ENCODE results near the gene PIH1D1. TPM values are rescaled to one million over a fixed set of nuclear protein-coding genes. Genes with fewer than 3 reads are reported as not detected.

The PIH1D1 gene
- total and polyA plus RNA-seq, 2 experiments from 2014 or later, result 103 to 164 TPM

DNA sequence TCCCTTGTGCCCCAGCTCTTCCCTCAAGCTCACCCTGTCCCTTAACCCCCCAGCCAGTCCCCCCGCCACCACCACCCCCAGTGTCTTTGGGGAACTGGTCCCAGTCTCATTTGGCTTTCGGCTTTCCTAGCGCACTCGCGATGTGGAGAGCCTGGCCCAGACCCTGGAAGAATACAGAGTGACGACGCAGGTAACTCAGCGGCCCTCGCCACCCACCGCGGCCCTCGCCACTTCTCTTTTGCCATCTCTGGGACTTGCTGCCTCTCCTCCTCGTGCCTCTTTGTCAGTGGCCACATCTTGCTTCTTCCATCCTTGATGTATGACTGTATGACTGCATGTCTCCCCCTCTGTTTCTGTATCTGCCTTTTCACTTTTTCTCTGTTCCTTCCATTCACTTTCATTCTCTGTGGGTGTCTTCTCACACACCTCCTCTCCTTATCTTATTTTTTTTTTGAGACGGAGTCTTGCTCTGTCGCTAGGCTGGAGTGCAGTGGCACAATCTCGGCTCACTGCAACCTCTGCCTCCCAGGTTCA, 44.1 kb downstream of the PIH1D1 start (continued):
- TF ChIP-seq, protein P1, sequence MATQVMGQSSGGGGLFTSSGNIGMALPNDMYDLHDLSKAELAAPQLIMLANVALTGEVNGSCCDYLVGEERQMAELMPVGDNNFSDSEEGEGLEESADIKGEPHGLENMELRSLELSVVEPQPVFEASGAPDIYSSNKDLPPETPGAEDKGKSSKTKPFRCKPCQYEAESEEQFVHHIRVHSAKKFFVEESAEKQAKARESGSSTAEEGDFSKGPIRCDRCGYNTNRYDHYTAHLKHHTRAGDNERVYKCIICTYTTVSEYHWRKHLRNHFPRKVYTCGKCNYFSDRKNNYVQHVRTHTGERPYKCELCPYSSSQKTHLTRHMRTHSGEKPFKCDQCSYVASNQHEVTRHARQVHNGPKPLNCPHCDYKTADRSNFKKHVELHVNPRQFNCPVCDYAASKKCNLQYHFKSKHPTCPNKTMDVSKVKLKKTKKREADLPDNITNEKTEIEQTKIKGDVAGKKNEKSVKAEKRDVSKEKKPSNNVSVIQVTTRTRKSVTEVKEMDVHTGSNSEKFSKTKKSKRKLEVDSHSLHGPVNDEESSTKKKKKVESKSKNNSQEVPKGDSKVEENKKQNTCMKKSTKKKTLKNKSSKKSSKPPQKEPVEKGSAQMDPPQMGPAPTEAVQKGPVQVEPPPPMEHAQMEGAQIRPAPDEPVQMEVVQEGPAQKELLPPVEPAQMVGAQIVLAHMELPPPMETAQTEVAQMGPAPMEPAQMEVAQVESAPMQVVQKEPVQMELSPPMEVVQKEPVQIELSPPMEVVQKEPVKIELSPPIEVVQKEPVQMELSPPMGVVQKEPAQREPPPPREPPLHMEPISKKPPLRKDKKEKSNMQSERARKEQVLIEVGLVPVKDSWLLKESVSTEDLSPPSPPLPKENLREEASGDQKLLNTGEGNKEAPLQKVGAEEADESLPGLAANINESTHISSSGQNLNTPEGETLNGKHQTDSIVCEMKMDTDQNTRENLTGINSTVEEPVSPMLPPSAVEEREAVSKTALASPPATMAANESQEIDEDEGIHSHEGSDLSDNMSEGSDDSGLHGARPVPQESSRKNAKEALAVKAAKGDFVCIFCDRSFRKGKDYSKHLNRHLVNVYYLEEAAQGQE (IDR thresholded peaks at IDR 0.05; ENCODE audit: unreplicated experiment), result no peak
- TF ChIP-seq, protein P2, sequence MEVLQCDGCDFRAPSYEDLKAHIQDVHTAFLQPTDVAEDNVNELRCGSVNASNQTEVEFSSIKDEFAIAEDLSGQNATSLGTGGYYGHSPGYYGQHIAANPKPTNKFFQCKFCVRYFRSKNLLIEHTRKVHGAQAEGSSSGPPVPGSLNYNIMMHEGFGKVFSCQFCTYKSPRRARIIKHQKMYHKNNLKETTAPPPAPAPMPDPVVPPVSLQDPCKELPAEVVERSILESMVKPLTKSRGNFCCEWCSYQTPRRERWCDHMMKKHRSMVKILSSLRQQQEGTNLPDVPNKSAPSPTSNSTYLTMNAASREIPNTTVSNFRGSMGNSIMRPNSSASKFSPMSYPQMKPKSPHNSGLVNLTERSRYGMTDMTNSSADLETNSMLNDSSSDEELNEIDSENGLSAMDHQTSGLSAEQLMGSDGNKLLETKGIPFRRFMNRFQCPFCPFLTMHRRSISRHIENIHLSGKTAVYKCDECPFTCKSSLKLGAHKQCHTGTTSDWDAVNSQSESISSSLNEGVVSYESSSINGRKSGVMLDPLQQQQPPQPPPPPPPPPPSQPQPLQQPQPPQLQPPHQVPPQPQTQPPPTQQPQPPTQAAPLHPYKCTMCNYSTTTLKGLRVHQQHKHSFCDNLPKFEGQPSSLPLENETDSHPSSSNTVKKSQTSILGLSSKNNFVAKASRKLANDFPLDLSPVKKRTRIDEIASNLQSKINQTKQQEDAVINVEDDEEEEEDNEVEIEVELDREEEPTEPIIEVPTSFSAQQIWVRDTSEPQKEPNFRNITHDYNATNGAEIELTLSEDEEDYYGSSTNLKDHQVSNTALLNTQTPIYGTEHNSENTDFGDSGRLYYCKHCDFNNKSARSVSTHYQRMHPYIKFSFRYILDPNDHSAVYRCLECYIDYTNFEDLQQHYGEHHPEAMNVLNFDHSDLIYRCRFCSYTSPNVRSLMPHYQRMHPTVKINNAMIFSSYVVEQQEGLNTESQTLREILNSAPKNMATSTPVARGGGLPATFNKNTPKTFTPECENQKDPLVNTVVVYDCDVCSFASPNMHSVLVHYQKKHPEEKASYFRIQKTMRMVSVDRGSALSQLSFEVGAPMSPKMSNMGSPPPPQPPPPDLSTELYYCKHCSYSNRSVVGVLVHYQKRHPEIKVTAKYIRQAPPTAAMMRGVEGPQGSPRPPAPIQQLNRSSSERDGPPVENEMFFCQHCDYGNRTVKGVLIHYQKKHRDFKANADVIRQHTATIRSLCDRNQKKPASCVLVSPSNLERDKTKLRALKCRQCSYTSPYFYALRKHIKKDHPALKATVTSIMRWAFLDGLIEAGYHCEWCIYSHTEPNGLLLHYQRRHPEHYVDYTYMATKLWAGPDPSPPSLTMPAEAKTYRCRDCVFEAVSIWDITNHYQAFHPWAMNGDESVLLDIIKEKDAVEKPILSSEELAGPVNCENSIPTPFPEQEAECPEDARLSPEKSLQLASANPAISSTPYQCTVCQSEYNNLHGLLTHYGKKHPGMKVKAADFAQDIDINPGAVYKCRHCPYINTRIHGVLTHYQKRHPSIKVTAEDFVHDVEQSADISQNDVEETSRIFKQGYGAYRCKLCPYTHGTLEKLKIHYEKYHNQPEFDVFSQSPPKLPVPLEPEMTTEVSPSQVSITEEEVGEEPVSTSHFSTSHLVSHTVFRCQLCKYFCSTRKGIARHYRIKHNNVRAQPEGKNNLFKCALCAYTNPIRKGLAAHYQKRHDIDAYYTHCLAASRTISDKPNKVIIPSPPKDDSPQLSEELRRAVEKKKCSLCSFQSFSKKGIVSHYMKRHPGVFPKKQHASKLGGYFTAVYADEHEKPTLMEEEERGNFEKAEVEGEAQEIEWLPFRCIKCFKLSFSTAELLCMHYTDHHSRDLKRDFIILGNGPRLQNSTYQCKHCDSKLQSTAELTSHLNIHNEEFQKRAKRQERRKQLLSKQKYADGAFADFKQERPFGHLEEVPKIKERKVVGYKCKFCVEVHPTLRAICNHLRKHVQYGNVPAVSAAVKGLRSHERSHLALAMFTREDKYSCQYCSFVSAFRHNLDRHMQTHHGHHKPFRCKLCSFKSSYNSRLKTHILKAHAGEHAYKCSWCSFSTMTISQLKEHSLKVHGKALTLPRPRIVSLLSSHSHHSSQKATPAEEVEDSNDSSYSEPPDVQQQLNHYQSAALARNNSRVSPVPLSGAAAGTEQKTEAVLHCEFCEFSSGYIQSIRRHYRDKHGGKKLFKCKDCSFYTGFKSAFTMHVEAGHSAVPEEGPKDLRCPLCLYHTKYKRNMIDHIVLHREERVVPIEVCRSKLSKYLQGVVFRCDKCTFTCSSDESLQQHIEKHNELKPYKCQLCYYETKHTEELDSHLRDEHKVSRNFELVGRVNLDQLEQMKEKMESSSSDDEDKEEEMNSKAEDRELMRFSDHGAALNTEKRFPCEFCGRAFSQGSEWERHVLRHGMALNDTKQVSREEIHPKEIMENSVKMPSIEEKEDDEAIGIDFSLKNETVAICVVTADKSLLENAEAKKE (CRISPR knock-in tag; IDR thresholded peaks at IDR 0.05), result no peak
- TF ChIP-seq NANOG (IDR thresholded peaks at IDR 0.05; ENCODE audit: borderline replicate concordance), result no peak
- no peak for TF ChIP-seq EZH2 (IDR thresholded peaks at IDR 0.05; ENCODE audit: low read depth, unreplicated experiment)

DNA sequence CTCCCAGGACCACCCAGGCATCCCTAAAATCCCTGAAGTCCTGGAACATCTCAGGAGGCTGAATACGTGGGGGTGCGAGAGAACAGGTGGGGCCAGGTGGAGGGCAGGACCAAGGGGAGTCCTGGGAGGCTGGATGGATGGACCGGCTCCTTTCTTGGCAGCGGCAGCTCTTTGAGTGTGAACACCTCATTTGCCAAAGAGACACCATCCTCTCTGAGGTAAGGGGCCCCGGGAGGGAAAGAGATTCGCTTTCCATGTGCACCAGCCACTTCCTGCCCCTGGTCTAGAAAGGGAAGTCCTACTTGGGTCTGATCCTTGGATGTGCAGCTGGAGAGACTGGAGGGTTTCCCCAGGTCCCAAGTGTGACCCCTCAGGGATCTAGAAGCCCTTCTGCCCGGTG, 44.5 kb downstream of the PIH1D1 start:
- H3K27ac ChIP-seq (ENCODE audit: low read depth), result no peak overlapping the region
- Mint-ChIP-seq H3K27ac (no peak overlapping the region), H3K4me1 (peaks cover 22% of the 10 kb centered on the region), H3K36me3 (ENCODE audit: low read depth) (no peaks in the 10 kb centered on the region), H3K27me3 (ENCODE audit: insufficient read depth, low read depth, poor library complexity) (peaks cover 22% of the 10 kb centered on the region), H3K9me3 (no peaks in the 10 kb centered on the region; the same call in 2 of the 3 replicates), H3K4me3 (no peak overlapping the region)
- H2AFZ ChIP-seq, result no peak overlapping the region
- H3K79me2 ChIP-seq (replicated peaks; ENCODE audit: insufficient read depth), result no peaks in the 10 kb centered on the region
- H3K4me3 ChIP-seq, result no peak overlapping the region
- peaks cover 9% of the 10 kb centered on the region; the same call in 1 of the 2 replicates for H3F3A ChIP-seq (replicated peaks; ENCODE audit: low read depth)
- H3K9me2 ChIP-seq (ENCODE audit: insufficient read depth), result 0 out of 2 replicates have a peak, but pooled peaks cover under 1% of the 10 kb centered on the region
- ATAC-seq, result no peak
- H3K27me3 ChIP-seq (ENCODE audit: insufficient read depth), result no peaks in the 10 kb centered on the region
- no peaks in the 10 kb centered on the region for H3K36me3 ChIP-seq (ENCODE audit: insufficient read depth)
- H3K4me2 ChIP-seq, result no peak overlapping the region
- TF ChIP-seq ZNF114 (CRISPR knock-in tag; IDR thresholded peaks at IDR 0.05) (no peak), EZH2 (IDR thresholded peaks at IDR 0.05; ENCODE audit: low read depth, unreplicated experiment) (no peak)
- no peak for DNase-seq (ENCODE audit: low spot score)
- peaks cover 20% of the 10 kb centered on the region for H3K4me1 ChIP-seq (ENCODE audit: insufficient read depth)
- no peaks in the 10 kb centered on the region for H4K20me1 ChIP-seq (replicated peaks; ENCODE audit: insufficient read depth)

Measured in GM23338 (cell line).